Astrocyte of the hippocampus (primary cell): ENCODE results near the gene CHTOP.

ENCODE experiments used
- DNase-seq: peaks from one replicate; pipeline ENCODE4 v3.0.0; 2011; ENCODE audit warnings: low read depth, low spot score

Gene CHTOP

GRCh38 chr1:153612755-153613331 lies 21.0 kb upstream of the CHTOP start, which contains the start of gene S100A16:
Gene S100A16, minus strand, starts transcription at chr1:153613137. Its CDS starts 4,986 bp downstream, at chr1:153608151.
- DNase-seq: peak; percentile 88

GRCh38 chr1:153613406-153613805 lies 20.5 kb upstream of the CHTOP start:
- no peak for DNase-seq

- DNase-seq: no peak
Measured at GRCh38 chr1:153614189-153614900, 19.5 kb upstream of the CHTOP start.

- no peak for DNase-seq
Measured at GRCh38 chr1:153614906-153615305, 19.0 kb upstream of the CHTOP start.

- no peak for DNase-seq
Measured at GRCh38 chr1:153615406-153615805, 18.5 kb upstream of the CHTOP start.

GRCh38 chr1:153616144-153616916 lies 17.5 kb upstream of the CHTOP start, which contains the start of gene S100A14:
Gene S100A14, minus strand, starts transcription at chr1:153616325. Its CDS starts 467 bp downstream, at chr1:153615858.
- DNase-seq: no peak

- DNase-seq: no peak
Measured at GRCh38 chr1:153616917-153617311, 17.0 kb upstream of the CHTOP start.

- peak; percentile 83 for DNase-seq
Measured at GRCh38 chr1:153617663-153618062, 16.2 kb upstream of the CHTOP start.

GRCh38 chr1:153619171-153619570 lies 14.7 kb upstream of the CHTOP start:
- no peak for DNase-seq

- no peak for DNase-seq
Measured at GRCh38 chr1:153623101-153623500, 10.8 kb upstream of the CHTOP start.

- no peak for DNase-seq
Measured at GRCh38 chr1:153624965-153625611, 8.8 kb upstream of the CHTOP start.

GRCh38 chr1:153626477-153626903 lies 7.4 kb upstream of the CHTOP start:
- DNase-seq: no peak

- peak; percentile 95 for DNase-seq
Measured at GRCh38 chr1:153626904-153627714, 6.8 kb upstream of the CHTOP start, which contains the start of gene S100A13. Gene S100A13, minus strand, starts transcription at chr1:153627505. Its CDS starts 1,033 bp downstream, at chr1:153626472.

- DNase-seq: no peak
Measured at GRCh38 chr1:153627715-153628626, 5.9 kb upstream of the CHTOP start, which contains the start of gene S100A1. Gene S100A1, plus strand, starts transcription at chr1:153628434. Its CDS starts 2,088 bp downstream, at chr1:153630522.

GRCh38 chr1:153628638-153629342 lies 5.1 kb upstream of the CHTOP start:
- no peak for DNase-seq

GRCh38 chr1:153629343-153629665 lies 4.6 kb upstream of the CHTOP start:
- DNase-seq: no peak

GRCh38 chr1:153629971-153630370 lies 3.9 kb upstream of the CHTOP start:
- peak; percentile 63 for DNase-seq

- no peak for DNase-seq
Measured at GRCh38 chr1:153630384-153630783, 3.5 kb upstream of the CHTOP start.
